HG03521 (cell line): ENCODE results near the gene CRB2.
"Not testable (repeated sequence)": the region's sequence is repeated elsewhere in the genome, so short reads cannot be mapped to it uniquely, and the experiment has no call there.

ENCODE experiments used
- ATAC-seq: cut with Tn5 transposase; IDR thresholded peaks from one replicate; pipeline ENCODE4 v1.9.1; 2021; ENCODE audit warnings: mild to moderate bottlenecking, moderate library complexity; ENCODE audit not compliant: unreplicated experiment

Gene CRB2

DNA sequence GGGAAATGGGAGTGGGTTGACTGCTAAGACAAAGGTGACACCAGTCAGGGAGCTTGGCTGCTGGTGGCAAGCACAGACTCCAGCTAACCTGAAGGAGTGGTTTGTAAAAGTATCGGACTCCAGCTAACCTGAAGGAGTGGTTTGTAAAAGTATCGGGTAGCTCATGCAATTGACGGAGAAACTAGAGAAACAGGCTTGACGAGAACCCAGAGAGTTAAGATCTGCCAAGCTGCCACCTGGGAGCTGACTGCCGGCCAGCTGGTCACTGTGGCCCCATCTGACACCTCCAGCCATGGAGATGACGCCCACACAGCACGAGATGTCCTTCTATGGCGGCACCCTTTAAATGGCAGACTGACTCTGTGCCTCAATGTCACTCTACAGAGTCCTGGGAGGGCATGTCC, 28.3 kb upstream of the CRB2 start:
- no peak for ATAC-seq

DNA sequence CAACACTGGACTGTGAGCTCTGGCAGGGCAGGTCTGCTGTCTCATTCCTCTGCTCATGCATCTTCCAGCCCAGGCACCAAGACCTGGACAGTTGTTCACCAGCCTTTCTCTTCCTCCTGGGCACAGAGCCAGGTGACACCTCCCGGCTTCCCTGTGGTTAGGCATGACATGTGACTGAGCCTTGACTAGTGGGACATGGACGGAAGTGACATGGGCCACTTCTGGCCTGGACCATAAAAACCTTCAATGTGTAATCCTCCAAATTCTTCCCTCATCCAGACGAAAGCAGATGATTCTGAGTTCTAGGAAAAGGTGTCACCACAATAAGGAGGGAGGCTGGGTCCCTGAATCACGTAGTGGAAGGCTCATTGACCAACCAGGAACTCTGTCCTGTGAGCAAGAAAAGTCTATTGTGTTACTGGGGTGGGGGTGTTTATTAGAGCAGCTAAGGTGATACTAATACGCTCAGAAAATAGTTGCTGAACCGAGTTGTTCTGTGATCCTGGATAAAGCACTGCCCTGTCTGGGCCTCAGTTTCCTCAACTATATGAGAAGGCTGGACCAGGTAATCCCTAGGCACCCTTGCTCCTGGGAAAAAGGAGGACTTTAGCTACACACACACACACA, 26.6 kb upstream of the CRB2 start:
- ATAC-seq: no peak

DNA sequence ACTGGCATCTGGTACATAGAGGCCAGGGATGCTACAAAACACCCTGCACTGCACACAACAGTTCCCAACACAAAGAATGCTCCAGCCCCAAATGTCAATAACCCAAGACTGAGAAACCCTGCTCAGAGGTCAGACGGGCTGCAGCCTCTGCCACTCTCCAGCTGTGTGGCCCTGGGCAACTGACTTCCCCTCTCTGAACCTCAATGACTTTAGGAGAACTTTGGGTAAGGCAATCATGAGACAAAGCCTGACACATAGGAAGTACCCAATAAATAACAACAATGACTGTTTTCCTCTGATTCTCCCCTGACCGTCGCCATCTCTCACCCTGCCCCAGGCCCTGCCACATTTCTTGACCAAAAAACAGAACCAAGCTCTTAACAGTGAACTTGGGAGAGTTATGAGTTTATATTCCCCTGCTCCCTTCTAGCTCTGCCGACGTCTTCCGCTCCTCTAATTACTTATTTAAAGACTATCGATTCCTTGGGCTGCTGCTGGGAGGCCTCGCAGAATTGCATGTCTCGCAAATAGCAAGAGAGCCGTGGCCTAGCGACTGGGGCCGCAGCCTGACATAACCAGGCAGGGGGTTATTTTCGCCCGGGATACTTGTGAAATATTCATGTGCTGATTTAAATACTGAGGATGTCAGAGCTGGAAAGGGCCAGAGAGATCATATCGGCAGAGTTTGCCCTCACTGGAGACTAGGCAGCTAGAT, 24.5 kb upstream of the CRB2 start:
- no peak for ATAC-seq

DNA sequence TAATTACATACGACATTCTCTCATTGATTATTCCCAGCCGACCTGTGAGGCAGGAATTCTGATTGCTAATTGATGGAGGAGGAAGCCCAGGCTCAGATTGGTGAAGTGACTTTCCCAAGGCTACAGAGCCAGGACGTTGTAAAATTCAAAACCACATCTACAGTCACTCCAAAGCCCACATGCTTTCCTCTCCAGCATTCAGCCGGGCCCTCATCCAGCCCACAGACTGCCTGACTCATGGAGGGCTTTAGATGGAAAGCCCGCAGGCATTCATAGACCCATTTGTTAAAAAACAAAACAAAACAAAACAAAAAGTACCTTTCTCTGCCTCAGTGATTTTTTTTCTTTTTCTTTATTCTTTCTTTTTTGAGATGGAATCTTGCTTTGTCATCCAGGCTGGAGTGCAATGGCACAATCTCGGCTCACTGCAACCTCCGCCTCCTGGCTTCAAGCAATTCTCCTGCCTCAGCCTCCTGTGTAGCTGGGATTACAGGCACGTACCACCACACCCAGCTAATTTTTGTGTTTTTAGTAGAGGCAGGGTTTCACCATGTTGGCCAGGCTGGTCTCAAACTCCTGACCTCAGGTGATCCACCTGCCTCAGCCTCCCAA, 22.8 kb upstream of the CRB2 start:
- not testable (repeated sequence) for ATAC-seq

DNA sequence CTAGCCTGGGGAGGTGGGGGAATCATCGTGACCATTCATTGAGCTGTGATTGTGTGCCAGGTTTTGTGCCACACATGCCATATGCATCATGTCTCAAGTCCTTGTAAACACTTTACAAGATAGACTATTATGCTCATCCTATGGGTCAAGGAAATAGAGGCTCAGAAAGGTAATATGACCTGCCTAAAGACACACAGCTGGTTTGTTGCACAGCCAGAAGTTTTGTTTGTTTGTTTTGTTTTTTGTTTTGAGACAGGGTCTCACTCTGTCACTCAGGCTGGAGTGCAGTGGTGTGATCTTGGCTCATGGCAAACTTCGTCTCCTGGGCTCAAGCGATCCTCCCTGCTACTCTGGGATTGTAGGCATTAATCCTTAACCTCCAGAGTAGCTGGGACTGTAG, 21.4 kb upstream of the CRB2 start:
- no peak for ATAC-seq

DNA sequence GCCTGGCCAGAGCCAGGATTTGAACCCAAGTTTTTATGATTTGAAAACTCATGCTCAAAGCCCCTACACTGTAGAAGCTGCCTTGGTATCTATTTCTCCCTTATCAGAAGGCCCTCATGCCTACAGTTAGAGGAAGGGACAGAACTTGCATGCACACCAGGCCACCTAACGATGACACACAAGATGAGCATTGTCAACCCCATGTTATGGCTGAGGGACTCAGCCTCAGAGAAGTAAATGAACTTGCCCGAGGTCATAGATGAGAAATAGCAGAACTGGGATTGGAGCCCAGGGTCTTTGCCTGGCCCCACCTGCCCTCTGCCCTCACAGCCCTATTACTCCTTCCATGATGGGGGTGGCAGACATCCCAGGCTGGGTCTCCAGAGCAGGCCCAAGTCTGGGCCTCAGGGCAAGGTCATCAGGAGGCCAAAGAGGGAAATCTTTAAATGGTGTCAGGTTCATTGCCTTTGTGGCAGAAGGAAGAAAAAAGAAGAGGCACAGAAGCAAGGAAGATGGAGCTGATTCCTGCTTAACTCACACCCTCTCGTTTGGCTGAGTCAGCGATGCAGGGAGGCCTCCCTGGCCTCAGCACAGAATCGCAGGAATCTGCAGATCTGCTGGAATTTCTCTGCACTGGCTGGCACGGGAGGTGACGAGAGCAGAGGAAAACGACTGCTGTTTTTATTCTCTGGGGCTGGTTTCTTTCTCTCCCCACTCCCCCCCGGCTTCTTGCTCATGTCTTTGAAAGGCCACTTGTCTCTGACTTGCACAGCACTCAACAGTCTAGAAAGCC, 20.6 kb upstream of the CRB2 start:
- ATAC-seq: no peak

DNA sequence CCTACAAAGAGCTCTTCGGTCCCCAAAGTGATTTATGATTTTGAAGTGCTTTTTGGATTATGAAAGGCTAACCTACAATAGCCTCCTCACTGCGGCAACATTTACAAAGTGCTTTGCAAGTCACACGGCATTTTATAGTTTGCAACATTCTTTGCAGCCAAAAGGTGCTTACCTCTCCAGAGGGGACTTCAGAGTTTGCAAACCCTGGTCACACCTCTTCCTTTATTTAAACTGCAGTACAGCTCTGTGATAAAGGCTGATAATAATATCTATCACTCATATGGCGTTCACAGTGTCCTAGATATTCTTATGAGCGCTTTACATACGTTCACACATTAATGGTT, 20.0 kb upstream of the CRB2 start:
- no peak for ATAC-seq

DNA sequence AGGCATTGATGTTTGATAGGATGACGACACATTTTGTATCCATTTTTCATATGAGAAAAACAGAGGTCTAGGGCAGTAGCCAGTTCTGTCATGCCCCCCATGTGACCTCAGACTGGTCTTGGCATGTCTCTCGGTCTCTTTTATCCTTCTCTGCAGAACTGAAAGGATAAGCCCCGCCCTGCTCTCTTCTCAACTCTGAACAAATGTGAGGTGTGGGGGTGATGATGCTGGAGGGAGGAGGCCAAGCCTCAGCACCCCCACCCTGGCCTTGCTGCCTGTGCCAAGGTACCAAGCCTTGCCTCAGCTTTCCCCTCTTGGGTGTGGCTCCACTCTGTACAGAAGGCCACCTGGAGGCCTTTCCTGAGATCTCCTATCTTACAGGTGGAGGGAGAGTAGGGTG, 19.5 kb upstream of the CRB2 start:
- no peak for ATAC-seq

DNA sequence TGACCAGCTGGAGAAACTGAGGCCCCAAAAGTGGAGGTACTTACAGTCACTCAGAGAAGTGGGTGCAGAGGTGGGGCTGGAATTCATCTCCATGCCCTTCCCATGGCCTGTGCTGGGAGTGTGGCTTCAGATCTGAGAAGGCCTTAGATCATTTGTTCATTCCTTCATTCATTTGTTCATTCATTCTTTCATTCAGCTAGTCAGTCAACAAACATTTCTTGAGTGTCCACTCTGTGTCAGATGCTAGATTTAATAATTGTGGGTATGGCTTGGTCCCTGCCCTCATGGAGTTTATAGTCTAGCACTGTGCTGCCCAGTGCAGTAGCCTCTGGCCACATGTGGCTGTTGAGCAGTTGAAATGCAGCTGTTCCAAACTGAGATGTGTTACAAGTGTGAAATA, 19.0 kb upstream of the CRB2 start:
- no peak for ATAC-seq

DNA sequence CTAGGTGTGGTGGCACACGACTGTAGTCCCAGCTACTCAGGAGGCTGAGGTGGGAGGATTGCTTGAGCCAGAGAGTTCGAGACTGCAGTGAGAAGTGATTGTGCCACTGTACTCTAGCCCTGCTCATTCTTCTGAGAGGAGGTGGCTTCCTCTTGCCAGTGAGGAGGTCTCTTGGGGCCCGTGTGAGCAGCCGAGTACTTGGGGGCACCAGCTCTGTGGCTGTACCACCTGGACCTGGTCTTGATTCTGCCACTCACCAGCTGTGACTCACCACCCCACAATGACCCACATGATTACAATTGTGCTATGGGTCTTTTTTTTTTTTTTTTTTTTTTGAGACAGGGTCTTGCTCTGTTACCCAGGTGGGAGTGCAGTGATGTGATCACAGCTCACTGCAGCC, 18.0 kb upstream of the CRB2 start:
- no peak for ATAC-seq

DNA sequence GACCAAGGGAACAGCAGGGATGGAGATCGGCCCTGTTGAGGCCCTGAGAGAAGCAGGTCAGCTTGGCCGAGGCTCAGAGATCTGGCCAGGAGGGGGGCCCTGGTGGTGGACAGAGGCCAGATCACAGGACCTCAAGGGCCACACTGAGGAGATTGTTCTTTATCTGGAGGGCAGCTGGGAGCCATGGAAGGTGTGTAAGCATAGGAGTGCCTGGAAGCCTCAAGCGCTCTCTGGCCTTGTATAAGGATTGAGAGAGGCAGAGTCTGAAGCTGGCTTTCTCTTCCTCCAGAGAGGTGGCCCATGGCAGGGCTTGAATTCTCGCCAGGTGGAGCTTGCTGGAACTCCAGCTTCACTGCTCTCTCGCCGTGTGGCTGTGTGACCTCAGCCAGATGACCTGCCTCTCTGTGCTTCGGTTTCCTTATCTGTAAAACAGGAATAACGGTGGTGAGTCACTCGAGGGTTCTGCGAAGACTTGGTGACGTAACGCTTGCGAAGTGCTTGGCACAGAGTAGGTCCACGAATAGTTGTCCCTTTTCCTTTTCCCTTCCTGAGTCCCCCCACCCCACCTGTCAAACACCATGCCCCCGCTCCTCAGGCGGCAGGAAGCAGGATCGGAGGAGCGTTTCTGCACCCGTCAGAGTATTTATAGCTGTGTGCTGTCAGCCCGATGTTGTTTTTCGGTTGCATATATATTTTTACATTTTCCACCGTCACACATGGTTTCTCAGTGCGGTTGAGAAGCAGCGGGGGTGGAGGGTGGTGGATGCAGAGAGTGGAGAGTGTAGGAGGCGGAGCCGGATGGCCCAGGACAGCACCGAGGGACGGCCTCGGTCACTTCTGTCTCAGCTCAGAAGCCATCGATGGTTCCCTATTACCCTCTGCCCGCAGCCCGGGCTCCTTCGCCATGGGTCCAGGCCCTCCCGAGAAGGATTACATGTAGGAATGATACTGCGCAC, 17.0 kb upstream of the CRB2 start:
- peak; percentile 68 for ATAC-seq

DNA sequence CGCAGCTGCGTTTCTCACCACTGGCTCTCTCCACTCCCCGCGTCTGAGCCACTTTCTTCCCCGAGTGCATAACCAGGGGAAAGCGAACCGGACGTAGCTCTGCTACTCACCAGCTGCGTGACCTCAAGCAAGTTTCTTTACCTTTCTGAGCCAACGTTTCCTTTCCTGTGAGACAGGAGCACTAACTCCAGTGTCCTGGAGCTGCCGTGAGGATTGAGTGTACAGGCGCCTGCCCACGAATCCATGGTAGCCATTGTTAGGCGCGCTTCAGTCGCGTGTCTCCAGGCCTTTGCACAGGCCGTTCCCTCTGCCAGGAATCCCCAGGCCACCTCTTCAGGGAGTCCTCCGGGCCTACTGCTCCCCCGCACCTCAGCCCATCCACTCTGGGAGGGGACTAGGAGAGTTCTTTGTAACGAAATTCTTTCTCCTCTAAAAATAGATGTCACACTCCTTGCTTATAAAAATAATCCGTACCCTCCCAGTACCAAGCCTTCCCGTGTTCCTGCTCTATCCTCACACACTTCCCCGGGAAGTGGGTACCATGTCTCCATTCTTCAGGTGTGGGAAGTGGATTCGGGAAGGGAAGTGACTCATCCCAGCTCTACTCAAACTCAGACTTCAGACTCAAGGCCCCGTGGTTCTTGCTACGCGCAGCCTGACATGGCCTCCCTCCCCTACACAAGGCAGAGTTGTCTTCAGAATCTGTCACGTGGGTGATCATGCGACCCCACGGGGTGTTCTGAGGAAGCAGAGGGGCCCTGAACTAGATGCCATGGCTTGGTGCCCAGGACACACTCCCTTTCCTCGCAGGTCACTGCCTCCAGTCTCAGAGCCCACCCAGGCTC, 16.1 kb upstream of the CRB2 start:
- ATAC-seq: peak; percentile 33

DNA sequence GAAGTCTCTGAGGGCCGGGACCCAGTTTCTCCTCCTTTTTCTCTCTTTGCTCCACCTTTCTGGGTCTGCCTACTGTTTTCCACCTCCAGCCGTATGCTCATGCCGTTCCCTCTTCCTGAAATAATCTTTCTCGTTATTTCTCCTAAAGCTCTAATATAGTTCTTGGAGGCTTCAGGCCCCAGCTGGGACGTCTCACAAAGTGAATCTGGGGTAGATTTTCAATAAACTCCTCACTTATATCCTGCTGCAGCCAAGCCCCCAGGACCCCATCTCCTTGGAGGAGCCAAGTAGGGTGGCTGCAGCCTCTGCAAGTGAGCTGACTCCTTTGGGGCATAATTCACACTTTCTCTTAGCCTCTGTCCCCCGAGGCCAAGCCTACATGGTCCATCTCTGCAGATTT, 14.2 kb upstream of the CRB2 start:
- ATAC-seq: no peak

DNA sequence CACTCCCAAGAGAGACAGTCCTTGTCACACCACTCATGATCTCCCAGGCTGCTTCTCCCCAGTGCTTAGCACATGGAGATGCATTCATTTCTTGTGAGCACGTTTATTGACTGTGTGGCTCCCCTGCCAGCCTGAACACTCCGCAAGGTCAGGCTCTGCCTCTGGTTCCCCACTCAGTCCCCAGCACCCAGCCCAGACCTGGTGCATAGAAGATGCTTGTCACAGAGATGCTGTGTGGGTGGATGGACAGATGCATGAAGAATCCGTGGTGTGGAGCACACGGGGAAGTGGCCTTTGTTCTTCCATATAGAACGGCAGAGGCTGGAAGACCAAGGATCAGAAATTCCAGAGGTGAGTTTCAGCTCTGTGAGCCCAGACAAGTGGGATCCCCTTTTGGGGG, 13.8 kb upstream of the CRB2 start:
- ATAC-seq: no peak

DNA sequence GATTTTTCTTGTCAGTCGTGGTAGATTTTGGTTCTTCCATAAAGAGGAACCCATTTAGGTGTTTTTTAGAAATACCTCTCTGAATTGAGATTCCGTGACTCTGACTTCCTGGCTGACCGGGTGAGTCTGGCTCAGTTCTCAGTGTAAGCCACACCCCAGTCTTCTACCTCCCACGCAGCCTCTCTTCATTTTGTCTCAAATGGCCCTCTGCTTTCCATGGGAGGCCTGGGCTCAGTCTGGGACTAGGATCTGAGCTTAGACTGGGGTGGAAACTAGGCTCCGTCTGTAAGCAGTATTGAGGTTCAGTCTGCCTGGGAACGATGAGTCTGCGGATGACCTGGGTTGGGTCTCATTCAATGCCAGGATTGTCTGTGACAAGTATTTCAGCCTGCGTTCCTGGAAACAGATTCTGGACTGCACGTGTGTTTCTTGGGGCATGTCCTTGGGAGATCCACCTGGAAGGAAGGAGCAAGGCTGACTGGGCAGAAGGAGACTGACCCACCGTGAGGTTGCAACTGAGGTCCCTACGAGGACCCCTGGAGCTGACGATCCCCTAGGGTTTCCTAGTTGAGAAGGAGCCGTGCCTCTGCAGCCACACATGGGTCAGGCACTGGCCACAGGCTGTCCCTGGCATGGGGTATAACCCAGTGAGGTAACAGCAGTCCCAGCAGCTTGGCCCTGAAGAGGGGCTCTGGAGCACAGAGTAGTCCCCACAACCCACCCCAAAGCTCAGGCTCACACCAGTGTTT, 12.4 kb upstream of the CRB2 start:
- peak; percentile 18 for ATAC-seq

DNA sequence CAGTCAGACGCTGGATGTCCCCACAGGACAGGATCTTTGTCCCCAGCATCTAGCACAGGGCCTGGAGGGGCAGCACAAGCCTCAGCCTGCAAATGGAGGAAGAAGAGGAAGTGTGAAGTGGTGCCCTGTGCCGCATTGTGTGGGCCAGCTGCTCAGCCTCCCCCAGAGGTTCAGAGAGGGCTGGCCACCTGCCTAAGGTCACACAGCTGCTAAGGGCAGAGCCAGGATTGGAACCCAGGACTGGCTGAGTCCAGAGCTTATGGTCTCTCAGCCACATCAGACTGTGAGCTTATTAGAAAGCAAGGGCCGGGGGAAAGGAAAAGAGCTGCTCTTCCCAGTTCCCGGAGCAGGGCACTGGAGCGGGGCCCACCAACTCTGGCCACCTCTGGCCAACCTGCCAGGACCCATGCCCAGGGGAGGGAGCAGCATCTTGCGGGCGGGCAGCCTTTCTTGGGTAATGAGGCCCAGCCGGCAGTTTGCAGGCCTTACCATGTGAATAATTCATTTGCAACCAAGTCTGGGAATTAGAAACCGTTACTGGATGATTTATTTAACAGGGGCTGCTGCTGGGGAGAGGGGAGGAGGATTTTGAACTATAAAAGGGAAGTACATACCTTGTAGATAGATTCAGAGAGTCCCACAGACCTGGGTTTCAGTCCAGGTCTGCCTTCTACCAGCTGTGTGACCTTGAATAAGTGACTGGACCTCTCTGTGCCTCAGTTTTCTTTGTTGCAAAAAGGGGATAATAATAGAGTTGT, 11.6 kb upstream of the CRB2 start:
- ATAC-seq: no peak

DNA sequence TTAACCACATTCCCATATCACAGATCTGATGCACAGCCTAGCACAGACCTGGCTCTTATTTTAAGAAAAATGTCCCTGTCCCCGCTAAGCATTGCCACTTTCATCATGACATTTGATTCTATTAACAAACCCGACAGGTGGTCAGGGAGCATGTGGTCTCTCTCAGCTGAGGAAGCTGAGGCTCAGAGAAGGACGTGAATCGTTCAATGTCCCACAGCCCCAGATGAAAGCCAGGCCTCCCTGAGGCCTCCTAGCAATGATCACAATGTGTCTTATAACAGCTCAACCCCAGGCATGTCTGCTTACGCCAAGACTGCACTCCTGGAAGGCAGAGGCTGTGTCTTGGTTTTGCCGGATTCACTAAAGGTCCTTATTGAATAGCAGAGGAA, 10.4 kb upstream of the CRB2 start:
- ATAC-seq: no peak

DNA sequence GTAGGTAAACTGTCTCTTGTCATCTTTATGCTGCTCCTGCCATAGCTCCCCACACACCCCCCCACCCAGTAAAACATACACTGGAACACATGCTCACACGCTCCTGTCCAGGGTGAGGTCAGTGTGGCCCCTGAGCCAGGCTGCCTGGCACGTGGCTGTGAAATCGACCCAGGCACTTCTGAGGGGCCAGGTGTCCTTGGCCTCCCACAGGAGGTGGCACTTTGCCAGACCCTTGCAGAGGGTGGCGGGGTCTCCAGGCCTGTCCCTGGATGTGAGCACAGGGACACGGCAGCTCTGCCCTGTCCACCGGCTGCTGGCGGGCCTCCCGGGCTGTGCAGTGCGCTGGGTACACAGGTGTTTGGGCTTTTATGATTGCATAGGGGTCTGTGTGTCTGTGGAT, 10.0 kb upstream of the CRB2 start:
- ATAC-seq: no peak
